HG03108 (cell line): ENCODE results near the gene ADI1.

Experiments
- ATAC-seq: cut with Tn5 transposase; IDR thresholded peaks from one replicate; pipeline ENCODE4 v1.9.1; 2021; ENCODE audit warnings: moderate library complexity; ENCODE audit not compliant: unreplicated experiment

The ADI1 gene

GRCh38 chr2:3519255-3520205, at the start of gene ADI1:
Gene ADI1, minus strand, starts transcription at chr2:3519531. Its CDS starts 44 bp downstream, at chr2:3519487.
- peak; percentile 62 for ATAC-seq

GRCh38 chr2:3566806-3567205, 47.5 kb upstream of the ADI1 start:
- no peak for ATAC-seq

- ATAC-seq, result no peak
These were observed 45.8 kb upstream of the ADI1 start for GRCh38 chr2:3565117-3565516.

- ATAC-seq, result peak; percentile 48
These were observed 44.2 kb upstream of the ADI1 start for GRCh38 chr2:3563521-3563976.

GRCh38 chr2:3558205-3559014, 39.1 kb upstream of the ADI1 start, which contains the start of gene RNASEH1:
Gene RNASEH1, minus strand, starts transcription at chr2:3558333. Its CDS starts 73 bp downstream, at chr2:3558260.
- ATAC-seq, result peak; percentile 95

GRCh38 chr2:3557639-3558204, 38.4 kb upstream of the ADI1 start:
- peak; percentile 6 for ATAC-seq

- no peak for ATAC-seq
These were observed 34.6 kb upstream of the ADI1 start for GRCh38 chr2:3553946-3554345.

- ATAC-seq, result no peak
These were observed 28.6 kb upstream of the ADI1 start for GRCh38 chr2:3547915-3548314.

GRCh38 chr2:3545788-3546478, 26.6 kb upstream of the ADI1 start:
- ATAC-seq, result no peak

GRCh38 chr2:3543023-3543683, 23.8 kb upstream of the ADI1 start:
- ATAC-seq, result no peak

- ATAC-seq, result no peak
These were observed 22.8 kb upstream of the ADI1 start for GRCh38 chr2:3542107-3542506.

- ATAC-seq, result no peak
These were observed 20.5 kb upstream of the ADI1 start for GRCh38 chr2:3539836-3540235.

- no peak for ATAC-seq
These were observed 17.6 kb upstream of the ADI1 start for GRCh38 chr2:3536682-3537632.

- ATAC-seq, result no peak
These were observed 16.7 kb upstream of the ADI1 start for GRCh38 chr2:3535794-3536681.

GRCh38 chr2:3535467-3535793, 16.1 kb upstream of the ADI1 start:
- ATAC-seq, result no peak

- no peak for ATAC-seq
These were observed 15.0 kb upstream of the ADI1 start for GRCh38 chr2:3534251-3534814.

GRCh38 chr2:3533836-3534235, 14.5 kb upstream of the ADI1 start:
- no peak for ATAC-seq

- ATAC-seq, result no peak
These were observed 13.6 kb upstream of the ADI1 start for GRCh38 chr2:3532941-3533340.
